Measurements from ENCODE around the gene ZC3H7A.

DNA sequence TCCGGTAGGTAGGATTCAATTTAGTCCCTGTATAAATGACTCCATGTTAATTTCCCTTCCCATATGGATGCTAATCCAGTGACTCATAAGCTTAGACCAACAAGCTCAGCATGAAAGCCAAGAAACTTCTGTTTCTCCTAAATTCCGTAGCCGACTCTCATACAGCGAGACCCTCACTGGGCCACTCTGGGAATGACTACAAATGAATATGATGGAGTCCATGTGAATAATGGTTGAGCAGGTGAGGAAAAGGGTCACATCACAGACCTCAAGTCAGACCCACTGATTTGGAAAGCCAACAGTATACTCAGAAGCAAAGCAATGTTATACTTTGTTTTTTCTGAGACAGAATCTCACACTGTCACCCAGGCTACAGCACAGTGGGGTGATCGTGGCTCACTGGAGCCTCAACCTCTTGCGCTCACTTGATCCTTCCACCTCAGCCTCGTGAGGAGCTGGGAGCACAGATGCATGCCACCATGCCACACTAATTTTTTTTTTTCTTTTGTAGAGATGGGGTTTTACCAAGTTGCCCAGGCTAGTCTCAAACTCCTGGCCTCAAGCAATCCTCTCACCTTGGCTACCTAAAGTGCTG is 39.7 kb upstream of the ZC3H7A start:
- TF ChIP-seq RAD21 (IDR thresholded peaks at IDR 0.05; ENCODE audit: low read depth): no peak
- TF ChIP-seq EP300 (IDR thresholded peaks at IDR 0.05; ENCODE audit: borderline replicate concordance): no peak
- no peak for TF ChIP-seq CEBPB (IDR thresholded peaks at IDR 0.05)
- no peak for TF ChIP-seq TCF12 (IDR thresholded peaks at IDR 0.05; ENCODE audit: low read depth)
- TF ChIP-seq, protein P1, sequence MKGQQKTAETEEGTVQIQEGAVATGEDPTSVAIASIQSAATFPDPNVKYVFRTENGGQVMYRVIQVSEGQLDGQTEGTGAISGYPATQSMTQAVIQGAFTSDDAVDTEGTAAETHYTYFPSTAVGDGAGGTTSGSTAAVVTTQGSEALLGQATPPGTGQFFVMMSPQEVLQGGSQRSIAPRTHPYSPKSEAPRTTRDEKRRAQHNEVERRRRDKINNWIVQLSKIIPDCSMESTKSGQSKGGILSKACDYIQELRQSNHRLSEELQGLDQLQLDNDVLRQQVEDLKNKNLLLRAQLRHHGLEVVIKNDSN (IDR thresholded peaks at IDR 0.05): no peak
- no peak for TF ChIP-seq FOXM1 (IDR thresholded peaks at IDR 0.05; ENCODE audit: borderline replicate concordance, low read depth)

Measured in Ishikawa (cell line).